ENCODE data around the gene PIEZO2. TPM values are rescaled to one million over a fixed set of nuclear protein-coding genes. Genes with fewer than 3 reads are reported as not detected.
"Not testable (repeated sequence)": the region's sequence is repeated elsewhere in the genome, so short reads cannot be mapped to it uniquely, and the experiment has no call there.

The PIEZO2 gene
- total and polyA plus RNA-seq, 2 experiments from 2014 or later, result 24.5 to 70.8 TPM

- Histone ChIP-seq H3K9me3 (ENCODE audit: low read depth) (no peaks in the 10 kb centered on the region), H3K27ac (no peak overlapping the region), H3K4me3 (no peak overlapping the region), H3K4me2 (no peak overlapping the region), H3K36me3 (replicated peaks; ENCODE audit: insufficient read depth, low read depth) (no peaks in the 10 kb centered on the region), H3K4me1 (ENCODE audit: insufficient read depth) (no peaks in the 10 kb centered on the region), H2AFZ (no peak overlapping the region), H4K20me1 (ENCODE audit: insufficient read depth, poor library complexity, severe bottlenecking) (no peaks in the 10 kb centered on the region), H3K79me2 (no peaks in the 10 kb centered on the region), H3K9me2 (replicated peaks; ENCODE audit: insufficient read depth) (no peaks in the 10 kb centered on the region), H3K27me3 (no peaks in the 10 kb centered on the region)
- TF ChIP-seq EZH2phosphoT487 (IDR thresholded peaks at IDR 0.05; ENCODE audit: low read depth, severe bottlenecking, unreplicated experiment) (no peak), CTCF (IDR thresholded peaks at IDR 0.05; ENCODE audit: poor library complexity) (no peak), EZH2 (IDR thresholded peaks at IDR 0.05; ENCODE audit: borderline replicate concordance) (no peak)
- DNase-seq (ENCODE audit: low spot score), result no peak
- 73% methylated on average over 13 of the region's 13 CpGs for WGBS (ENCODE audit: low lambda C conversion rate, missing lambda C conversion rate)
Observed at GRCh38 chr18:10660179-10660884, 489.0 kb downstream of the PIEZO2 start.

- no peak for DNase-seq (ENCODE audit: low spot score)
- Histone ChIP-seq H3K36me3 (replicated peaks; ENCODE audit: insufficient read depth, low read depth) (no peaks in the 10 kb centered on the region), H3K4me2 (no peak overlapping the region), H3K79me2 (no peaks in the 10 kb centered on the region), H4K20me1 (ENCODE audit: insufficient read depth, poor library complexity, severe bottlenecking) (no peaks in the 10 kb centered on the region), H3K4me1 (ENCODE audit: insufficient read depth) (no peaks in the 10 kb centered on the region), H2AFZ (no peak overlapping the region), H3K27me3 (no peaks in the 10 kb centered on the region), H3K4me3 (no peak overlapping the region), H3K9me3 (ENCODE audit: low read depth) (no peaks in the 10 kb centered on the region), H3K27ac (no peak overlapping the region), H3K9me2 (replicated peaks; ENCODE audit: insufficient read depth) (no peaks in the 10 kb centered on the region)
- TF ChIP-seq CTCF (IDR thresholded peaks at IDR 0.05; ENCODE audit: poor library complexity) (no peak), EZH2 (IDR thresholded peaks at IDR 0.05; ENCODE audit: borderline replicate concordance) (no peak)
- WGBS (ENCODE audit: low lambda C conversion rate, missing lambda C conversion rate), result 71% methylated on average over 5 of the region's 5 CpGs
Observed at GRCh38 chr18:10659594-10659993, 489.8 kb downstream of the PIEZO2 start.

- WGBS (ENCODE audit: low lambda C conversion rate, missing lambda C conversion rate), result 62% methylated on average over 5 of the region's 5 CpGs
- H3K9me2 ChIP-seq (replicated peaks; ENCODE audit: insufficient read depth), result no peaks in the 10 kb centered on the region
- H3K4me3 ChIP-seq, result no peak overlapping the region
- H4K20me1 ChIP-seq (ENCODE audit: insufficient read depth, poor library complexity, severe bottlenecking), result no peaks in the 10 kb centered on the region
- H3K79me2 ChIP-seq, result no peaks in the 10 kb centered on the region
- no peak for DNase-seq (ENCODE audit: low spot score)
- H3K9me3 ChIP-seq (ENCODE audit: low read depth), result no peaks in the 10 kb centered on the region
- no peak overlapping the region for H3K27ac ChIP-seq
- H3K36me3 ChIP-seq (replicated peaks; ENCODE audit: insufficient read depth, low read depth), result no peaks in the 10 kb centered on the region
- H3K4me2 ChIP-seq, result no peak overlapping the region
- TF ChIP-seq EZH2phosphoT487 (IDR thresholded peaks at IDR 0.05; ENCODE audit: low read depth, severe bottlenecking, unreplicated experiment) (no peak), CTCF (IDR thresholded peaks at IDR 0.05; ENCODE audit: poor library complexity) (no peak), EZH2 (IDR thresholded peaks at IDR 0.05; ENCODE audit: borderline replicate concordance) (no peak)
- H3K4me1 ChIP-seq (ENCODE audit: insufficient read depth), result no peaks in the 10 kb centered on the region
- H3K27me3 ChIP-seq, result no peaks in the 10 kb centered on the region
- no peak overlapping the region for H2AFZ ChIP-seq
Observed at GRCh38 chr18:10659000-10659399, 490.4 kb downstream of the PIEZO2 start.

GRCh38 chr18:10644003-10644402 is 505.4 kb downstream of the PIEZO2 start:
- H3K79me2 ChIP-seq; H3K4me2 ChIP-seq; H3K4me1 ChIP-seq (ENCODE audit: insufficient read depth); H3K9me3 ChIP-seq (ENCODE audit: low read depth); H4K20me1 ChIP-seq (ENCODE audit: insufficient read depth, poor library complexity, severe bottlenecking); DNase-seq (ENCODE audit: low spot score); H3K27ac ChIP-seq; H2AFZ ChIP-seq; H3K36me3 ChIP-seq (replicated peaks; ENCODE audit: insufficient read depth, low read depth); H3K27me3 ChIP-seq; H3K9me2 ChIP-seq (replicated peaks; ENCODE audit: insufficient read depth); H3K4me3 ChIP-seq: not testable (repeated sequence)
- WGBS (ENCODE audit: low lambda C conversion rate, missing lambda C conversion rate), result 100% methylated on average over 3 of the region's 5 CpGs

- not testable (repeated sequence) for H4K20me1 ChIP-seq (ENCODE audit: insufficient read depth, poor library complexity, severe bottlenecking); H3K4me1 ChIP-seq (ENCODE audit: insufficient read depth); H3K9me2 ChIP-seq (replicated peaks; ENCODE audit: insufficient read depth); H2AFZ ChIP-seq; DNase-seq (ENCODE audit: low spot score); H3K9me3 ChIP-seq (ENCODE audit: low read depth); H3K27ac ChIP-seq; H3K79me2 ChIP-seq; H3K4me2 ChIP-seq; H3K4me3 ChIP-seq; H3K36me3 ChIP-seq (replicated peaks; ENCODE audit: insufficient read depth, low read depth); H3K27me3 ChIP-seq
- no CpG with 5 or more reads among the region's 5 CpGs for WGBS (ENCODE audit: low lambda C conversion rate, missing lambda C conversion rate)
Observed at GRCh38 chr18:10642915-10643524, 506.3 kb downstream of the PIEZO2 start.

GRCh38 chr18:10638539-10638885 is 510.9 kb downstream of the PIEZO2 start:
- not testable (repeated sequence) for H3K4me3 ChIP-seq; H3K79me2 ChIP-seq; H3K9me2 ChIP-seq (replicated peaks; ENCODE audit: insufficient read depth); H3K36me3 ChIP-seq (replicated peaks; ENCODE audit: insufficient read depth, low read depth); H3K4me2 ChIP-seq; H3K4me1 ChIP-seq (ENCODE audit: insufficient read depth); H2AFZ ChIP-seq; H3K9me3 ChIP-seq (ENCODE audit: low read depth); DNase-seq (ENCODE audit: low spot score); H3K27ac ChIP-seq; H4K20me1 ChIP-seq (ENCODE audit: insufficient read depth, poor library complexity, severe bottlenecking); H3K27me3 ChIP-seq
- WGBS (ENCODE audit: low lambda C conversion rate, missing lambda C conversion rate), result 90% methylated on average over 6 of the region's 6 CpGs

Data from hepatocyte (in vitro differentiated cells).